ENCODE results near the gene CPLANE2.

DNA sequence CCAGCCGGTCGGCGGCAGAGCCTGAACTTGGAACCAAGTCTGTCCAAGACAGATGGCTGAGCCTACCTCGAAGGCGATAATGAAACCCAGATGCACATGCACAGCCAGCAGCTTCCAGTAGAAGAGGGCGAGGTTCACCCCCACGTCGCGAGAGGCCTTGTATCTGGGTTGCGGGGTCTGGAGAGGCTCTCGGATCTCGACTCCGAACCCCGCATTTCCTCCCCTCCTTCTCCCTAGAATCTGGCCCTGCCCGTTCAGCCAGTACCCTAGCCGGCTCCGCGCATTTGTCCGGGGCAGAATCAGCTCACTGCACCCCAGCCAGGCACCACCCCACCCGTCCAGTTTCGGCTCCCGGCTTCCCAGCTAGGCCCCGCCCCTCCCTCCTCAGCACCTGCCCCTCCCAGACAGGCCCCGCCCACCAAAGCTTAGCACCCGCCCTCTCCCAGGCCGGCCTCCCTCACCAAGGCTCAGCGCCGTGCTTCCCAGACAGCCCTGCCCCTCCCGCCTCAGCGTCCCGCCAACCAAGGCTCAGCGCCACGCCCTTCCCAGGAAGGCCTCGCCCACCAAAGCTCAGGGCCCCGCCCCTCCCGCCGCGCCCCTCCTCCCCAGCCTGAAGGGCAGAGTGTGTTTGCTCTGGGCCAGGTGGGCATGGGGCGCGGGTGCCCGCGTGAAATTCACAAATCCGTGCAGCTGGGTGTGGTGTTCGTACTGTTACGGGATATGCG lies 19.8 kb downstream of the CPLANE2 start:
- TF ChIP-seq ZNF626 (tag by site-specific recombination; IDR thresholded peaks at IDR 0.05): no peak
- no peak for TF ChIP-seq ZEB2 (tag by site-specific recombination; IDR thresholded peaks at IDR 0.05)
- TF ChIP-seq ZNF561 (tag by site-specific recombination; IDR thresholded peaks at IDR 0.05; ENCODE audit: borderline replicate concordance): no peak
- TF ChIP-seq ZSCAN23 (tag by site-specific recombination; IDR thresholded peaks at IDR 0.05): no peak
- no peak for TF ChIP-seq ZNF221 (tag by site-specific recombination; IDR thresholded peaks at IDR 0.05; ENCODE audit: borderline replicate concordance)
